Hematopoietic multipotent progenitor cell treated with erythropoietin and hydrocortisone succinate and interleukin-3 and kit ligand, for 15 days (in vitro differentiated cells): ENCODE results near the gene KCNQ4.

Experiments used
- DNase-seq: peaks from one replicate; pipeline ENCODE4 v3.0.0-alpha.2; 2015; ENCODE audit warnings: low spot score

KCNQ4 gene

DNA sequence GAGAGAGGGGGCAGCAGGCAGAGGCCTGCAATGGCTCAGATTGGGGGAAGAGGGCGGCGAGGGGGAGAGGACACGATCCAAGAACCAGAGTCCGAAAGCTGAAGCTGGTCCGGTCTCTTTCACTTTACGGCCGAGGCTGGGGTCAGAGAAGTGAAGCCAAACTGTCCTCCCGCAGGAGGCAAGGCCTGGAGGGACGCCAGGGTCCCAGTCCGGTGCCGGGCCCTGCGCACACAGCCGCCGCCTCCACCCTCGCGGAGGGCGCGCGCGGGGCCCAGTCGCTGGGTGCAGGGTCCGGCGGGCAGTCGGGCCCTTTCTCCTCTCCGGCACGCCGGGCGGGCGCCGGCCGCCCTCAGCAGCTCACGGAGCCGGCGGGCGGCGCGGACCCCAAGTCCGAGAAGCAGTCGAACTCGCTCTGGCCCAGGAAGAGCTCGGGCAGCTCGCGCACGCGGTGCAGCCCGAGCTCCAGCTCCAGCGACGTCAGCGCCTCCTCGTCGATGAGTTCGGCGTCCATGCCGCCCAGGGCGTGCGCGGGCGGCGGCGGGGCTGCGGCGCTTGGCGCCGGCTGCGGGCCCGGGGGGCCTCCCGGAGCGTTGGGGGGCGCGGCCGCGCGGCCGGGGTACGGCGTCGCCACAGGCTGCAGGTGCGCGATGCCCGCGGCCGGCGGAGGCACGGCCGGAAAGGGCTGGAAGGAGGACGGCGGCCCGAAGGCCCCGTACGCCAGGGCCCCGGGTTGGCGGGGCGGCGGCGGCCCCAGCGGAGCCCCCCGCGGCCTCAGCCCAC lies 77.8 kb downstream of the KCNQ4 start:
- no peak for DNase-seq

GRCh38 chr1:40862008-40862863 lies 78.6 kb downstream of the KCNQ4 start, which contains the start of gene CITED4:
CITED4 (minus strand) TSS chr1:40862363; CDS start chr1:40862127, 236 bp downstream.
- peak; percentile 94 for DNase-seq

- DNase-seq, result no peak
Measured at GRCh38 chr1:40868051-40868723, 84.6 kb downstream of the KCNQ4 start.

DNA sequence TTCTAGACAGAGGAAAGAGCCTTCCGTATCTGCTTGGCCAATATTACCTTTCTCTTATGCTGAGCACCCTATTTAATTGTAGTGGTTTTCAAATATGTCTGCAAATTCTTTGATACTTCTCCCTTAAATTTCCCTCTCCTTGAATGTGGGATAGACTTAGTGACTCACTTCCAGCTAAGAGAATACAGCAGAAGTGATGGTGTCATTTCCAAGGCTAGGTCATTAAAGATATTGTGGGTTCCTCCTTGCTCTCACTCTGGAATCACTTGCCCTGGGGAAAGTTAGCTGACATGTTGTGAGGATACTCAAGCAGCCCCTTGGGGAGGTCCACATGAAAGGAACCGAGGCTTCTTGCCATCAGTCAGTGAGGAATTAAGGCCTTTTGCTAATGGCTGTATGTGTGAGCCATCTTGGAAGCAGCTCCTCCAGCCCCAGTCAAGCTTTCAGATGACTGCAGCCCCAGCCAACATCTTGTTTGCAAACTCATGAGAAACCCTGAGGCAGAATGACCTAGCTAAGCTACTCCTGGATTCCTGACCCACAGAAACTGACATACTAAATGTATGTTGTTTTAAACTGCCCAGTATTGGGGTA lies 86.6 kb downstream of the KCNQ4 start:
- no peak for DNase-seq

DNA sequence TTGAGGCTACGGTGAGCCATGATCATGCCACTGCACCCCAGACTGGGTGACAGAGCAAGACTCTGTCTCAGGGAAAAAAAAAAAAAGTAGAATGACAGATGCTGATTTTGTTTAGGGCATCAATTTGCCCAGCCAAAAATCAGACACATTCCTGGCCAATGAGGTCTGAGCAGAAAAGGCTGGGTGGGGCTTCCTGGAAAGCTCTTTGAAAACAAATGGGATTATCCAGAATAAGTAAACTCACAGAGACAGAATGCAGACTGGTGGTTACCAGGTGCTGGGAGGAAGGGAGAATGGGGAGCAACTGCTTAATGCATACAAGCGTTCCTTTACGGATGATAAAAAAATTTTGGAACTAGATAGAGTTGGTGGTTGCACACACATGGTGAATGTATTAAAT lies 88.7 kb downstream of the KCNQ4 start:
- no peak for DNase-seq

GRCh38 chr1:40873863-40874472 lies 90.4 kb downstream of the KCNQ4 start:
- DNase-seq, result no peak

- no peak for DNase-seq
Measured at GRCh38 chr1:40876436-40876761, 92.8 kb downstream of the KCNQ4 start.

GRCh38 chr1:40876891-40877290 lies 93.3 kb downstream of the KCNQ4 start:
- no peak for DNase-seq

DNA sequence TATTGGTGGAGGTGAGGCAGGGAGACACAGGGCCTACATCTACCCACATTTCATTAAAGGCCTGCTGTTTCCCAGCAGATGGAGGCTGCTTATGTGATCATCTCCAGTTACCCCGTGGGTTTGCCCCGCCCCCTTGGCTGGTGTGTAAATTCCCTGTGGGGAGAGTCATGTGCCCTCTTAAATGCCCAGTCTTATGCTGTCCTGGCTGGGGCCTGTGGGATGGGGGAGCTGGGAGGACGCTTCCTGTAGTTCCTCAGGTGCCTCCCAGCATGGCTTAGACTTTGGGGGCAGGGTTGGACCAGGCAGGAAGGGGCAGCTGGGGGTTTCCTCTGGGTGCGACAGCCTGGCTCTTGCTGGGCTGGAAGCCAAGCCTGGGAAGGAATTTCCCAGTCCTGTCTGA lies 94.1 kb downstream of the KCNQ4 start:
- DNase-seq, result no peak

DNA sequence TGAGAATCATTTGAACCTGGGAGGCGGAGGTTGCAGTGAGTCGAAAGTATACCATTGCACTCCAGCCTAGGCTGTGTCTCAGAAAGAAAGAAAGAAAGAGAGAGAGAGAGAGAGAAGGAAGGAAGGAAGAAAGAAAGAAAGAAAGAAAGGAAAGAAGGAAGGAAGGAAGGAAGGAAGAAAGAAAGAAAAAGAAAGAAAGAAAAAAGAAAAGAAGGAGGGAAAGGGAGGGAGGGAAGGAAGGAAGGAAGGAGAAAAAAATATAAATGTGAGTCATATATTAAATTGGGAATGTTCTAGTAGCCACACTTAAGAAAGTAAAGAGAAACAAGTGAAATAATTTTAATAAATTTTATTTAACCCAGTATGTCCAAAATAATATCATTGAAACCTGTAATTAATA lies 95.3 kb downstream of the KCNQ4 start:
- no peak for DNase-seq

GRCh38 chr1:40879482-40880175 lies 96.0 kb downstream of the KCNQ4 start:
- DNase-seq, result no peak

DNA sequence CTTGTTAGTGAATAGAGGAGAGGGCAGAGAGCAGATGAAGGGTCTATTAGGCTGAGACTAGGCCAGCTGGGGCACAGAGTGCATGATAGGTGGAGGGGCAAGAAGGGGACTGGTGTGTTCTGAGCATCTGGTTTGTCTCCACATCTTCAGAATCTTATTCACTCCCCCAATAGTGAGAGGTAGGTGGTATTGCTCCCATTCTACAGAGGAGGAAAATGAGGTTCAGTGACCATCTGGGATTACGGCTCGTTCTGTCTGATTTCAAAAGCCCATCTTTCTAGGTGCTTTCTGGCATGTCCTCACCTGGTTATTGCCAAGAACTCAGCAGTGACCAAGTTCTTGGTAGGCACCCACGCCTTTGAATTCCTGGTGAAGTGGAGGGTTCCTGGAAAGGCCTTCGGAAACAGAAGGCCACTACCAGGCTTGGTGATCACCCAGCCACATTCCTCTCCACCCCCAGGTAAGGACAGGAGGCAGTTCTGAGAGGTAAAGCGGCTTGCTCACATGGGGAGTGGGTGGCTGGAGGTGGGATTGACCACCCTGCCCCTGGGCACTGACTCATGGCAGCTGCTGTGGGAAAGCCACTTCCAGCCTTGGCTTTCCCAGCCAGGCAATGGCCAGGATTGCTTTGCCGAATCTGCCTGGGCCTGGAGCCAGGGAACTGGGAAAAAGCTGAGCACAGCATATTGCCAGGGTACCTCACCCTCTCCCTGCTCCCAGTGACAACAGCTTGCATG lies 97.4 kb downstream of the KCNQ4 start:
- no peak for DNase-seq

DNA sequence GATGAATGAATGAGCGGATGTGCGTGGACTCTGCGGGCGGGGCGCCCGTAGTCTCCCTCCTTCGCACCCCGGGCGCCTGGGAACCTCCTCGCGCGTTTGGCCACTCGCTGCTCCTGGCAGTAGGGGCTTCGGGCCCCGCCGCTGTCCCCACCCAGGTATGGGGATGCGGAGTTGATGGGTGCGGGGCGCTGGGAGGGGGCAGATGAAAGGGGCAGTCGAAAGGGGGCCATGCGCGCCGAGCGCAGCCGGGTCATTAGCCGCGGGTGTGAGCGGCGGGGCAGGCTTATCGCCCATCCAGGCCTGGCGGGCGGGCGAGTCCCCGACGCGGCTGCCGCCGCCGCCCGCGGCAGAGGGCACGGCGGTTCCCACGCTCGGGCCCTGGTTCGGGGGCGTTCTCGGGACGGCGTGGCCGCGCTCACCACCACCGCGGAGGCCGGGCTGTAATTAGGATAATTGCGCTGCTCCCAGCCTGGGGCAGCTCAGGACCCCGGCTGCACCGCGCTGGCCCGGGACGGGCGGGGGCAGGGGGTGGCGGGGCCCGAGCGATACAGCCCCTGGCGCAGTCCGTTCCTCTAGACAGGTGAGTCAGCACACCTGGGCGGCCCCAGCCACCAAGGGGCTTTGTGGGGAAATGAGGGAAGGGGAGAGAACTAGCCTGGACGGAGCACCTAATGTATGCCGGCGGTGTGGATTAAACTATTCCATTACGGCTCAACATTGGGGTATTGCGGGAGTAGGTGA lies 100.6 kb downstream of the KCNQ4 start:
- no peak for DNase-seq

DNA sequence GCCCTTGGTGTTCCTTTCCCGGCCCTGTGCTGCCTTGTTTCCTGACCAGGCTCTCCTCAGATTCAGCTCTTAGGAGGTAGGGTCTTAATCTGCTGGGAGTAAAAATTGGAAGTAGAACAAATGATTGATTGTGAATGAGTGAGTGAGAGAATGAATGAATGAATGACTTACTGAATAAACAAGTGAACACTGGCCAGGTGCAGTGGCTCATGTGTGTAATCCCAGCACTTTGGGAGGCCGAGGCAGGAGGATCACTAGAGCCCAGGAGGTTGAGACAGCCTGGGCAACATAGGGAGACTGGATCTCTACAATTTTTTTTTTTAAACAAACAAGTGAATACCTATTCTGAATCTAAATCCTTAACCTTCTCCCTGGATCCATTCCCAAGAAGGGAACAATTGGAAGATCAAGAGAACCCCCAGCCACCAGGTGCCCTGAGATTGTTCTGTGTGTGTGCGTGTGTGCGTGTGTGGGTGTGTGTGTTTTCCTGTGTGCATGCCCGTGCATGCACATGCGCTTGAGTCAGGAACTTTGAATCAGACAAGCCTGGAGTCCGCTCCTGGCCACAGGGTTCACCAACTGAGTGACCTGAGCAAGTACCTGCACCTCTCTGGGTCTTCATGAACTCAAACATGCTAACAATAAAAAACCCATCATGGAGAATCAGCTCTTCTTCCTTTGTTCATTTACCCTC lies 102.9 kb downstream of the KCNQ4 start:
- DNase-seq, result no peak

GRCh38 chr1:40887012-40887378 lies 103.4 kb downstream of the KCNQ4 start:
- no peak for DNase-seq

- DNase-seq, result no peak
Measured at GRCh38 chr1:40887652-40888051, 104.1 kb downstream of the KCNQ4 start.
